ENCODE measurements around the gene GTPBP2. TPM values are rescaled to one million over a fixed set of nuclear protein-coding genes. Genes with fewer than 3 reads are reported as not detected.

GTPBP2 gene
- total RNA-seq, 1 donor from 2014 or later = 176 TPM

DNA sequence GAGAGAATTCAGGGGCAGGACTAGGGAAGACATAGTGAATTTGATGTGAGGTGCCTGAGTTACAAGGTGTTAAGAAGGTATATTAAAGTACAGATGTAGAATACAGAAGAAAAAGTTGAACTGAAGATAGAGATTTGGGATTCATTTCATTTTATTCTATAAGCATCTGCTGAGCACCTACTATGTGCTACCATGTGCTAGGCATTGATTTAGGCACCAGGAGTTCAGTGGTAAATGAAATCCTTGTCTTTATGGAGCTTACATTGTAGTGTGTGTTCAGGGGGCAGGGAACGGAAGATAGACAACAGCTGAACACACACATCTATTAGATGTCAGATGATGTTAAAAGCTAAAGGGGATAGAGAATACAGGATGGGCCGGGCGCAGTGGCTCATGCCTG lies 18.5 kb upstream of the GTPBP2 start:
- Histone ChIP-seq H3K36me3 (ENCODE audit: control insufficient read depth, insufficient read depth, low read length) (no peaks in the 10 kb centered on the region), H3K27me3 (ENCODE audit: control insufficient read depth, insufficient read depth, low read length) (no peaks in the 10 kb centered on the region), H3K4me3 (ENCODE audit: low read depth, low read length) (no peak overlapping the region)
- no peak for FAIRE-seq
- DNase-seq (ENCODE audit: low read depth) = no peak
- TF ChIP-seq, protein P1, sequence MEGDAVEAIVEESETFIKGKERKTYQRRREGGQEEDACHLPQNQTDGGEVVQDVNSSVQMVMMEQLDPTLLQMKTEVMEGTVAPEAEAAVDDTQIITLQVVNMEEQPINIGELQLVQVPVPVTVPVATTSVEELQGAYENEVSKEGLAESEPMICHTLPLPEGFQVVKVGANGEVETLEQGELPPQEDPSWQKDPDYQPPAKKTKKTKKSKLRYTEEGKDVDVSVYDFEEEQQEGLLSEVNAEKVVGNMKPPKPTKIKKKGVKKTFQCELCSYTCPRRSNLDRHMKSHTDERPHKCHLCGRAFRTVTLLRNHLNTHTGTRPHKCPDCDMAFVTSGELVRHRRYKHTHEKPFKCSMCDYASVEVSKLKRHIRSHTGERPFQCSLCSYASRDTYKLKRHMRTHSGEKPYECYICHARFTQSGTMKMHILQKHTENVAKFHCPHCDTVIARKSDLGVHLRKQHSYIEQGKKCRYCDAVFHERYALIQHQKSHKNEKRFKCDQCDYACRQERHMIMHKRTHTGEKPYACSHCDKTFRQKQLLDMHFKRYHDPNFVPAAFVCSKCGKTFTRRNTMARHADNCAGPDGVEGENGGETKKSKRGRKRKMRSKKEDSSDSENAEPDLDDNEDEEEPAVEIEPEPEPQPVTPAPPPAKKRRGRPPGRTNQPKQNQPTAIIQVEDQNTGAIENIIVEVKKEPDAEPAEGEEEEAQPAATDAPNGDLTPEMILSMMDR (IDR thresholded peaks at IDR 0.05; ENCODE audit: insufficient read depth, low read length, severe bottlenecking) = no peak

DNA sequence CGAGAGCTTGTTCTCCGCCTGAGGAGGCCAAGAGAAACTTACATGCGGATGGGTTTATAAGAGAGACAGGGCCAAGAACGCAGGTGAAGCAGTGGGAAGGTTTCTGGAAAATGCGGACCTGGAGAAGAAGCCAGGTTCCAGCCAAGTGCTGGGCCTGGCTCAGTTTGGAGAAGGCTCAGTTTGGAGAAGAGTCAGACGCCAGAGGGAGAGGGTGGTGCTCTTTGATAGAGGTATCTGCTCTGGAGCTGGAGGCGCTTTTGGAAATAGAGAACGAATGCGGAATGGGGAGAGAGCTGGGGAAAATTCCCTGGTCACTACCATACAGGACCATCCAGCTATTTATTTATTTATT lies 16.5 kb upstream of the GTPBP2 start:
- no peaks in the 10 kb centered on the region for H3K36me3 ChIP-seq (ENCODE audit: control insufficient read depth, insufficient read depth, low read length)
- FAIRE-seq = no peak
- no peaks in the 10 kb centered on the region for H3K27me3 ChIP-seq (ENCODE audit: control insufficient read depth, insufficient read depth, low read length)
- no peak for DNase-seq (ENCODE audit: low read depth)
- TF ChIP-seq, protein P1 (IDR thresholded peaks at IDR 0.05; ENCODE audit: insufficient read depth, low read length, severe bottlenecking) = no peak
- H3K4me3 ChIP-seq (ENCODE audit: low read depth, low read length) = peak overlapping the region; percentile 34

DNA sequence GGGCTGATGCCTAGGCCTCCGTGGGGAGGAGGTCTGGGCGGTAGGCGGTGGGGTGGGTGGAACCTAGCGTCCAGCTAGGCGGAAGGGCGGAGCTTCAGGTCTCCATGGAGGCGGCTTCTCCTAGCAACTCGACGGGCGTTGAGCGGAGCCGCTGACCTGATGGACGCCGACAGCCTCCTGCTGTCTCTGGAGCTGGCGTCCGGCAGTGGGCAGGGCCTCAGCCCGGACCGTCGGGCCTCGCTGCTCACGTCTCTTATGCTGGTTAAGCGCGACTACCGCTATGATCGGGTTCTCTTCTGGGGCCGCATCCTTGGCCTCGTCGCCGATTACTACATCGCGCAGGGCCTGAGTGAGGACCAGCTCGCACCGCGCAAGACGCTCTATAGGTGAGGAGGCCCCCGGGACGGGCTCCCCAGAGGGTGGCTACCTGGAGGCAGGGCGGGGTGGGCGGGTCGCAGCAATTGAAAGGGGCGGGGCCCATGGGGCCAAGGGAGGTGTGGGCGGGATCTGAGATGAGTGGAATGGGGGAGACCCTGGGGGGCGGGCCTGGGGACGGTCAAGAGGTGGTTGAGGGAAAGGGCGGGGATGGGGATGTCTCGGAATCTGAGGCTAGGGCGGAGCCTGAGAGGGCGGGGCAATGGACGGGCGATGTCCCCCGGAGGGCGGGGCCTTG lies 16.0 kb upstream of the GTPBP2 start, which contains the start of gene RSPH9:
TSS of gene RSPH9 (plus strand) at position 97 of the 673 bp plus-strand sequence. CDS start at position 160, 63 bp downstream.
- Histone ChIP-seq H3K27me3 (ENCODE audit: control insufficient read depth, insufficient read depth, low read length) (no peaks in the 10 kb centered on the region), H3K4me3 (ENCODE audit: low read depth, low read length) (peak within 1 kb of the TSS; percentile 34), H3K36me3 (ENCODE audit: control insufficient read depth, insufficient read depth, low read length) (peaks cover 3% of the 10 kb centered on the region)
- TF ChIP-seq, protein P1 (IDR thresholded peaks at IDR 0.05; ENCODE audit: insufficient read depth, low read length, severe bottlenecking) = no peak
- DNase-seq (ENCODE audit: low read depth) = peak; percentile 49
- no peak for FAIRE-seq

DNA sequence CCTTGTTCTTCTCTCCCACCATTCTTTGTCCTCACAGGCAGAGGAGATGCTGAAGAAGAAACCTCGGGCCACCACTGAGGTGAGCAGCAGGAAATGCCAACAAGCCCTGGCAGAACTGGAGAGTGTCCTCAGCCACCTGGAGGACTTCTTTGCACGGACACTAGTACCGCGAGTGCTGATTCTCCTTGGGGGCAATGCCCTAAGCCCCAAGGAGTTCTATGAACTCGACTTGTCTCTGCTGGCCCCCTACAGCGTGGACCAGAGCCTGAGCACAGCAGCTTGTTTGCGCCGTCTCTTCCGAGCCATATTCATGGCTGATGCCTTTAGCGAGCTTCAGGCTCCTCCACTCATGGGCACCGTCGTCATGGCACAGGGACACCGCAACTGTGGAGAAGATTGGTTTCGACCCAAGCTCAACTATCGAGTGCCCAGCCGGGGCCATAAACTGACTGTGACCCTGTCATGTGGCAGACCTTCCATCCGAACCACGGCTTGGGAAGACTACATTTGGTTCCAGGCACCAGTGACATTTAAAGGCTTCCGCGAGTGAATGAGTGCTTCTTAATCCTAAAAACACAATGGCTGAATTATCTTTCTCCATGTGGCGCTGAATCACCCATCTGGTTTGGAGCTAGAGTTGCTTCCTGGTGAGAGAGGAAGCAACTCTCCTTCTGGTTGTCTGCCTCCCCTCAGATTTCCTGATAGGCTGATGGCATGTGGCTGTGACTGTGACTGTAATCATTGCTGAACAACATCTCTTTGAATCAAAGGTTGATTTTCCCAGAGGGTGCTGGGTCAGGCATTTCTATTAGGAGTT lies 11.1 kb upstream of the GTPBP2 start:
- no peak for FAIRE-seq
- DNase-seq (ENCODE audit: low read depth) = no peak
- Histone ChIP-seq H3K36me3 (ENCODE audit: control insufficient read depth, insufficient read depth, low read length) (peaks cover 10% of the 10 kb centered on the region), H3K4me3 (ENCODE audit: low read depth, low read length) (no peak overlapping the region), H3K27me3 (ENCODE audit: control insufficient read depth, insufficient read depth, low read length) (no peaks in the 10 kb centered on the region)
- TF ChIP-seq, protein P1 (IDR thresholded peaks at IDR 0.05; ENCODE audit: insufficient read depth, low read length, severe bottlenecking) = no peak

DNA sequence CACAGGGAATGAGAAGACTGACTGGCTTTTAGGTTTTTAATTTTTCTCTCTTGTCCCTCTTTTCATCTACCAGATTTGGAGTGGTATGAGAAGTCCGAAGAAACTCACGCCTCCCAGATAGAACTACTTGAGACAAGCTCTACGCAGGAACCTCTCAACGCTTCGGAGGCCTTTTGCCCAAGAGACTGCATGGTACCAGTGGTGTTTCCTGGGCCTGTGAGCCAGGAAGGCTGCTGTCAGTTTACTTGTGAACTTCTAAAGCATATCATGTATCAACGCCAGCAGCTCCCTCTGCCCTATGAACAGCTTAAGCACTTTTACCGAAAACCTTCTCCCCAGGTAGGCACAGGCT lies 7.2 kb upstream of the GTPBP2 start:
- H3K36me3 ChIP-seq (ENCODE audit: control insufficient read depth, insufficient read depth, low read length) = peaks cover 10% of the 10 kb centered on the region
- H3K27me3 ChIP-seq (ENCODE audit: control insufficient read depth, insufficient read depth, low read length) = no peaks in the 10 kb centered on the region
- H3K4me3 ChIP-seq (ENCODE audit: low read depth, low read length) = peak overlapping the region; percentile 58
- TF ChIP-seq, protein P1 (IDR thresholded peaks at IDR 0.05; ENCODE audit: insufficient read depth, low read length, severe bottlenecking) = no peak
- DNase-seq (ENCODE audit: low read depth) (peak; percentile 12), FAIRE-seq (no peak)
